ENCODE measurements around the gene NFKBIB.
A peak's percentile ranks its signal among the peaks of the same experiment; 100 is the strongest.
"Not testable (repeated sequence)": the region's sequence is repeated elsewhere in the genome, so short reads cannot be mapped to it uniquely, and the experiment has no call there.

Gene NFKBIB

DNA sequence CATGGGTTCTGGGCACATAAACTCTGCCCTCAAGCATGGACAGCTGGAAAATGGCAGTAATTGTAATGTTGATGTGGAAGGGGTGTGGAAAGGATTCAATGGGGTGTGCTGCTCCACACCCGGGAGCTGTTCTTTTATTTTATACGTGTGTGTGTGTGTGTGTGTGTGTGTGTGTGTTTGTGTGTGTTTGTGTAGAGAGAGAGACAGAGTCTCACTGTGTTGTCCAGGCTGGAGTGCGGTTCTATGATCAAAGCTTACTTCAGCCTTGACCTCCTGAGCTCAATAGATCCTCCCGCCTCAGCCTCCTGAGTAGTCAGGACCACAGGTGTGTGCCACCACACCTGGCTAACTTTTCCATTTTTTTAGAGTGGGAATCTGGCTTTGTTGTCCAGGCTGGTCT, 33.8 kb downstream of the NFKBIB start:
- DNase-seq (ENCODE audit: low read depth) = no peak
- TF ChIP-seq, protein P1, sequence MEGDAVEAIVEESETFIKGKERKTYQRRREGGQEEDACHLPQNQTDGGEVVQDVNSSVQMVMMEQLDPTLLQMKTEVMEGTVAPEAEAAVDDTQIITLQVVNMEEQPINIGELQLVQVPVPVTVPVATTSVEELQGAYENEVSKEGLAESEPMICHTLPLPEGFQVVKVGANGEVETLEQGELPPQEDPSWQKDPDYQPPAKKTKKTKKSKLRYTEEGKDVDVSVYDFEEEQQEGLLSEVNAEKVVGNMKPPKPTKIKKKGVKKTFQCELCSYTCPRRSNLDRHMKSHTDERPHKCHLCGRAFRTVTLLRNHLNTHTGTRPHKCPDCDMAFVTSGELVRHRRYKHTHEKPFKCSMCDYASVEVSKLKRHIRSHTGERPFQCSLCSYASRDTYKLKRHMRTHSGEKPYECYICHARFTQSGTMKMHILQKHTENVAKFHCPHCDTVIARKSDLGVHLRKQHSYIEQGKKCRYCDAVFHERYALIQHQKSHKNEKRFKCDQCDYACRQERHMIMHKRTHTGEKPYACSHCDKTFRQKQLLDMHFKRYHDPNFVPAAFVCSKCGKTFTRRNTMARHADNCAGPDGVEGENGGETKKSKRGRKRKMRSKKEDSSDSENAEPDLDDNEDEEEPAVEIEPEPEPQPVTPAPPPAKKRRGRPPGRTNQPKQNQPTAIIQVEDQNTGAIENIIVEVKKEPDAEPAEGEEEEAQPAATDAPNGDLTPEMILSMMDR (conservative IDR thresholded peaks at IDR 0.05; ENCODE audit: low read length) = no peak
- no peak overlapping the region for H3K4me3 ChIP-seq (ENCODE audit: low read length)

DNA sequence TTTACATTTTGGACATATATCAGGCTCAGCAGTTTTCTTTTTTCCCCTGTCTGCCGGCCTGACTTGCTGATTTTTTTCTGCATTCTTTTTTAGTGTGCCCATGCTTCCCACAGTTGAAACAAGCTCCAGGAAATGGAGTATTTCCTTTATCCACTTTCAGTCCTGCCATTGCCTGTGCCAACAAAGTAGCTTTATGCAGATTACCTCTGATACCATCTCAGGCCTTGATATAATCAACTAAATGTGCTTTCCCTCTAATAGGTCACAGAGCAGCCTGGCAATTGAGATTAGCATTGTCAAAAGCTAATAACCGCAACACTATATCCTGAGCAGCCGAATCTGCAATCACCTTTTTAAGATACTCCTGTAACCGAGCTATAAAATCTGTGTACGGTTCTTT, 40.2 kb downstream of the NFKBIB start:
- no peak overlapping the region for H3K4me3 ChIP-seq (ENCODE audit: low read length)
- TF ChIP-seq, protein P1 (conservative IDR thresholded peaks at IDR 0.05; ENCODE audit: low read length) = no peak
- no peak for DNase-seq (ENCODE audit: low read depth)

DNA sequence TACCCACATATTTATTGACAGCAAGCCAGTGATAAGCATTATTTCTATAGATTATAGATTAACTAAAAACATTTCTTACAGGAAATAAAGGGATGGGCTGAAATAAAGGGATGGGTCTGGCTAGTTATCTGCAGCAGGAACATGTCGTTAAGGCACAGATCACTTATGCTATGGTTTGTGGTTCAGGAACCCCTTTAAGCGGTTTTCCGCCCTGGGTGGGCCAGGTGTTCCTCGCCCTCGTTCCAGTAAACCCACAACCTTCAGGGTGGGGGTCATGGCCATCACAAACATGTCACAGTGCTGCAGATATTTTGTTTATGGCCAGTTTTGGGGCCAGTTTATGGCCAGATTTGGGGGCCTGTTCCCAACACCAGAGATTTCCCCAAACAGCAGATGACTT, 41.7 kb downstream of the NFKBIB start:
- H3K4me3 ChIP-seq (ENCODE audit: low read length); DNase-seq (ENCODE audit: low read depth): not testable (repeated sequence)

DNA sequence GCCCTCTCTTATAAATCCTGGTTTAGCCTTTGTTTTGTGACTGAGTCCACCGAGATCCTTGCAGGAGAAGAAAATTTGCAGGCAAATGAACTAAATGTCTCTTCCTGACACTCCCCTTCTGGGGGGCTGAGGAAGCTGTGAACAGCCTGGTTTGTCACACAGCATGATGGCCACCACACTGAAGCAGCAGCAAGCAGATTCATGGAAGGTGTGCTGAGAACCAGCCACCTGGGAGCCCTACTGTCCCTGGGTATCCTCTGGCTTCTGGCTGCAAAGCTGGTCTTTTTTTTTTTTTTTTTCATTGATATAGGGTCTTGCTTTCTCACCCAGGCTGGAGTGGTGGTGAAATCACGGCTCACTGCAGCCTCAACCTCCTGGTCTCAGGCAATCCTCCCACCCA, 42.2 kb downstream of the NFKBIB start:
- TF ChIP-seq, protein P1 (conservative IDR thresholded peaks at IDR 0.05; ENCODE audit: low read length) = no peak
- no peak for DNase-seq (ENCODE audit: low read depth)
- H3K4me3 ChIP-seq (ENCODE audit: low read length) = no peak overlapping the region

DNA sequence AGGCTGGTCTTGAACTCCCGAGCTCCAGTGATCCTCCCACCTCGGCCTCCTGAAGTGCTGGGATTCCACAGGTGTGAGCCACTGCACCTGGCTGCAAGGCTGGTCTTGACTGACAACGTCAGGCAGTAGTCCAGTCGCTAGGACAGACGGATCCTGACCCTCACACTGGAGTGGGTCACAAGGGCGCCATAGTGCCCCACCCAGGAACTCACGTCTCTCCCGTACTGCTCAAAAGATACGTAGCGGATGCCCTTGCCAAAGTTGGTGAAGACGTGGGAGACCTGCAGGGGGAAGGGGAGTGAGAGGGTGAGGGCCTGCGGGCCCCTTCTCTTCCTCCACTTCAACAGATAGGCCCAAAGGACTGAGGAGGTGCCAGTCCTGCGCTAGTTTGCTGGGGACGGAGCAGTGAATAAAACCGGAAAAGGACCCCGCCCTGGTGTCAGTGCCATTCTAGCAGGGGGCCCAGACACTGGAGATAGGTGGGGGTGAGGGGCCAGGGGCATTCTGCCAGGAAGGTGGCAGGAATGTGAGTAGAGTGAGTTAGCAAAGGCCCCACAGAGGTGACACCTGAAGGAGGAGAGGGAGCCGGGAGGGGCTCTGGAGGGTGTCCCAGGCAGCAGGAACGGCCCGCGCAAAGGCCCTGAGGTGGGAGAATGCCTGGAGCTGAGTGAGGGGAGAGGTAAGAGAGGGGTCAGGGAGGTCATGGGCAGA, 42.9 kb downstream of the NFKBIB start:
- TF ChIP-seq, protein P1 (conservative IDR thresholded peaks at IDR 0.05; ENCODE audit: low read length) = no peak
- H3K4me3 ChIP-seq (ENCODE audit: low read length) = no peak overlapping the region
- DNase-seq (ENCODE audit: low read depth) = no peak

DNA sequence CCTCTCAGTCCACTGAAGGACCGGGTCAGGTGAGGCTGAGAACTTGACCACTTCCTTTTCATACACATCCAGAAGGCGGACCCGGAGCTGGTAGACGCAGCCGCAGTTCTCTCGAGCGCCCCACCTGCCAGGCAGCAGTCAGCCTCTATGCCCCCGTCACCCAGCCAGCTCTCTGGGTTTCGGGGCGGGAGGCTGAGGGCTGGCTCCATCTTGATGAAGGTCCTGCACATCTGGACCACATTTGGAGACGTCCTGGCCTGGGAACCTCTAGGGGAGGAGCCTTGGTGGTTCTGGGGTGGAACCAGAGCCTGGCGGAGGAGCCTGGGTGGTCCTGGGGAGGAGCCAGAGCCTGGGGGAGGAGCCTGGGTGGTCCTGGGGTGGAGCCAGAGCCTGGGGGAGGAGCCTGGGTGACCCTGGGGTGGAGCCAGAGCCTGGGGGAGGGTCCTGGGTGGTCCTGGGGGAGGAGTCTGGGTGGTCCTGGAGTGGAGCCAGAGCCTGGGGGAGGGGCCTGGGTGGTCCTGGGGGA, 45.3 kb downstream of the NFKBIB start:
- TF ChIP-seq, protein P1 (conservative IDR thresholded peaks at IDR 0.05; ENCODE audit: low read length) = no peak
- no peak overlapping the region for H3K4me3 ChIP-seq (ENCODE audit: low read length)
- peak; percentile 5 for DNase-seq (ENCODE audit: low read depth)

DNA sequence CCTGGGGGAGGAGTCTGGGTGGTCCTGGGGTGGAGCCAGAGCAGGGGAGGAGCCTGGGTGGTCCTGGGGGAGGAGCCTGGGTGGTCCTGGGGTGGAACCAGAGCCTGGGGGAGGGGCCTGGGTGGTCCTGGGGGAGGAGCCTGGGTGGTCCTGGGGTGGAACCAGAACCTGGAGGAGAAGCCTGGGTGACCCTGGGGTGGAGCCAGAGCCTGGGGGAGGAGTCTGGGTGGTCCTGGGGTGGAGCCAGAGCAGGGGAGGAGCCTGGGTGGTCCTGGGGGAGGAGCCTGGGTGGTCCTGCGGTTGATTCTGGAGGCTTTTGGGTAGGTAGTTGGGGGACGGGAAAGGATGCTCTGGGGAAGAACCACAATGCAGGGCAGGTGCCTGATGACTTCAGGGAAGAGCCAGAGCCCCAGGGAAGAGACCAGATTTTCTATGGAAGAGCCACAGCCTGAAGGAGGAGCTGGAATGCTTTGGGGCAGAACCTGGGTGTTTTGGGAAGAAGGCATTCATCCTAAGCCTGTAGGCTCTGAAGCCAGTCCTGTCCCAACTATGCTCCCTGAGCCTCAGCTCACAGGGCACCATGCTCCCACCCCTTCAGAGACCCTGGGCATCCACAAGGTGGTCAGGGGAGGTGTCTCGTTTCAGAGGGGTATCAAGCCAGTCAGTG, 45.9 kb downstream of the NFKBIB start:
- TF ChIP-seq, protein P1 (conservative IDR thresholded peaks at IDR 0.05; ENCODE audit: low read length) = no peak
- DNase-seq (ENCODE audit: low read depth) = no peak
- H3K4me3 ChIP-seq (ENCODE audit: low read length) = no peak overlapping the region

All from AG10803 (cell line).